Left lung (tissue), 10 donors: ENCODE results near the gene AQP5. TPM values are rescaled to one million over a fixed set of nuclear protein-coding genes. Genes with fewer than 3 reads are reported as not detected.
A peak's percentile ranks its signal among the peaks of the same experiment; 100 is the strongest.
"Not testable (repeated sequence)": the region's sequence is repeated elsewhere in the genome, so short reads cannot be mapped to it uniquely, and the experiment has no call there.

Experiments used
- ATAC-seq: fragments of 200-7000 bp; cut with Tn5 transposase; one replicate; pipeline ENCODE4 v1.9.1; 2020; ENCODE audit warnings: moderate library complexity
- DNase-seq, 4 donors: peaks; one replicate each; pipeline ENCODE4 v3.0.0-alpha.2; 2013 to 2020
- H3K27ac ChIP-seq, 2 donors: fragments of 200-600 bp; sonication (generic) in 1 of 2; one replicate each; pipeline versions ENCODE4 v1.5.0 to v1.8.0; 2020 to 2021
- H3K27me3 ChIP-seq, 2 donors: fragments of 200-600 bp; sonication (generic) in 1 of 2; one replicate each; pipeline versions ENCODE4 v1.5.0 to v1.8.0; 2020 to 2021
- H3K36me3 ChIP-seq, 2 donors: fragments of 200-600 bp; sonication (generic) in 1 of 2; one replicate each; pipeline versions ENCODE4 v1.5.0 to v1.8.0; 2020 to 2021
- H3K4me1 ChIP-seq, 2 donors: fragments of 200-600 bp; one replicate each; pipeline ENCODE4 v1.8.0; 2021
- H3K4me3 ChIP-seq, 2 donors: fragments of 200-600 bp; sonication (generic) in 1 of 2; one replicate each; pipeline versions ENCODE4 v1.5.0 to v1.8.0; 2020 to 2021; ENCODE audit warnings: mild to moderate bottlenecking in 1 of 2
- H3K9me3 ChIP-seq, 2 donors: fragments of 200-600 bp; sonication (generic) in 1 of 2; one replicate each; pipeline versions ENCODE4 v1.5.0 to v1.8.0; 2020 to 2021
- CTCF ChIP-seq, 2 donors: fragments of 200-600 bp; sonication (generic) in 1 of 2; IDR thresholded peaks; one replicate each; pipeline versions ENCODE4 v1.5.0 to v1.8.0; 2021; ENCODE audit warnings: antibody characterized with exemption in 2 of 2
- intact Hi-C, 2 donors: fragments of 100-400 bp; cut with DNase I; formaldehyde crosslinking; loops; one replicate each; pipeline versions ENCODE4 v1.11.2 to v1.14.2; 2022
- polyA plus RNA-seq, 6 donors: library from polyadenylated mRNA; unstranded; fragments of 120-200 nt; gene quantifications; one replicate each; pipeline ENCODE4 v1.2.1, GENCODE V29; 2013; ENCODE audit not compliant: insufficient read length in 6 of 6
- total RNA-seq, 2 donors: library from RNA; stranded (reverse); fragmentation: NEBNext Ultra II Directional; extraction: Animal tissue kit (Norgen Biotek cat#: 25700); gene quantifications; one replicate each; pipeline ENCODE4 v1.2.1, GENCODE V29; 2021
- donor health status: DM: no; HTN: yes; CAD: no.
- donor health status: DM: no; HTN: no; CAD: no.

AQP5 gene
- total and polyA plus RNA-seq, 8 donors, result 3.8 to 10.0 (median 7.1) TPM

DNA sequence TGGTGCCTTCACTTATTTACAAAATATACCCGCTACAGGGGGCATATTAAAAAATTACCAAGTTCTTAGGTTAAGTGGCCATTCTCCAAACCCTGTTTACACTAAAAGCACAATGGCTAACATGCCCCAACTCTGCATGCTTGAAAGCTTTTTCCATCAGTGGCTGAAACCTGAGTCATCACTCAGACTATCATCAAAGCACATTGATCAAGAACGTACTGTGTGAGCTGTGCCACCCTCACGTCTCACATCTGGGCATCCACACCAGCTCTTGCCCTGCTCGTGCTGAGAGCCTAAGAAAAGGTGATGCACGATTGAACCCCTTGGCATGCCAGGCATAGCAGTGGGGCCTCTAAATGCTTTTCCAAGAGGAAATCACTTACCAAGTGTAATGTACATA, 24.3 kb downstream of the AQP5 start:
- H3K9me3 ChIP-seq, result no peaks in the 10 kb centered on the region
- DNase-seq, result no peak
- H3K4me3 ChIP-seq, result no peak overlapping the region
- ATAC-seq, result no peak
- intact Hi-C loops, result no loop called here
- H3K36me3 ChIP-seq, result no peaks in the 10 kb centered on the region
- H3K27me3 ChIP-seq, result no peaks in the 10 kb centered on the region
- H3K27ac ChIP-seq, result no peak overlapping the region
- TF ChIP-seq CTCF (IDR thresholded peaks at IDR 0.05), result no peak
- peaks cover 11 to 58% of the 10 kb centered on the region in 2 donors for H3K4me1 ChIP-seq

DNA sequence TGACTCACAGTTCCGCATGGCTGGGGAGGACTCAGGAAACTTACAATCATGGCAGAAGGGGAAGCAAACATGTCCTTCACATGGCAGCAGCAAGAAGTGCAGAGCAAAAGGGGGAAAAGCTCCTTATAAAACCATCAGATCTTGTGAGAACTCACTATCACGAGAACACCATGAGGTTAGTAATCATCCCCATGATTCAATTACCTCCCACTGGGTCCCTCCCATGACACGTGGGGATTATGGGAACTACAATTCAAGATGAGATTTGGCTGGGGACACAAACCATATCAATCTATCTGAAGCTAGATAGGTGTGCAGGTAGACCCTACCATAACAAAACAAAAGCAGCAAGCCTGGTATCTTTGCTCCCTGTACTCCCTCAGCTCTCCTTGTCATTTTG, 24.8 kb downstream of the AQP5 start:
- ATAC-seq, intact Hi-C loops, DNase-seq, H3K27me3 ChIP-seq, H3K27ac ChIP-seq, H3K36me3 ChIP-seq, H3K4me3 ChIP-seq, H3K9me3 ChIP-seq: not testable (repeated sequence)
- peaks cover 11 to 58% of the 10 kb centered on the region in 2 donors for H3K4me1 ChIP-seq

DNA sequence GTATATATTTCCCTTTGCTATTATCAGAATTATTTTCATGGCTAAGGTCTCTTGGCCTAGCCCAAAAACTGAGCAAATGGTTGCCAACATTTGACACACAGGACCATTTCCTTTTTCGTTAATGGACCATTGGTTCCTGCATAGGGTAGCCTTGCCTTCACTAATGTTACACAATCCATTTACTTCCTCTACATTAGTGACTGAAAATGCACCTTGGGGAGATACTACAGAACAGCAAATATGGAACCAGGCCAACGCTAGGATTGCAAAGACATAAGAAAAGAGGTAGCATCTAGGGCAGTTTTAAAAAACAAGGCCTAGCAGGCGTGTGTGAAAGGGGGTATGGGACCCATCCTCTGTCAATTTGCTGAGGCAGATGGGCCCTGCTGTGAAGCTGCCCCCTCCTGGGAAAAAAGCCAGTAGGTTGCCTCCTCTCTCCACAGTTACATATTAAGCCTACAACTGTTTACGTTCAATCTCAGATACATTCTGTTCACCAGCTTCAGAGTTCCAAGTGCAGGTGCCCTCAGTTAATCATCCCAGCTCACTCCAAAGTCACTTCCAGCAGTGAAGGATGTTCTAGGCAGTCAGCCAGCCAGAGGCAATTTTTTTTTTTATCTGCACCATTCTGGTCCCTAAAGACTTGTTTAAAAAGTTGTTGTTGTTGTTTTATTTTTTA, 26.1 kb downstream of the AQP5 start:
- Histone ChIP-seq H3K36me3 (peaks cover 0 to 14% of the 10 kb centered on the region in 2 donors), H3K9me3 (no peaks in the 10 kb centered on the region), H3K4me1 (peaks cover 11 to 49% of the 10 kb centered on the region in 2 donors), H3K4me3 (no peak overlapping the region), H3K27ac (peak overlapping the region in 1 of 2 donors; percentile 48), H3K27me3 (no peaks in the 10 kb centered on the region)
- DNase-seq, result no peak
- TF ChIP-seq CTCF (IDR thresholded peaks at IDR 0.05), result no peak
- peak; percentile 60 for ATAC-seq
- intact Hi-C loops, result no loop called here

DNA sequence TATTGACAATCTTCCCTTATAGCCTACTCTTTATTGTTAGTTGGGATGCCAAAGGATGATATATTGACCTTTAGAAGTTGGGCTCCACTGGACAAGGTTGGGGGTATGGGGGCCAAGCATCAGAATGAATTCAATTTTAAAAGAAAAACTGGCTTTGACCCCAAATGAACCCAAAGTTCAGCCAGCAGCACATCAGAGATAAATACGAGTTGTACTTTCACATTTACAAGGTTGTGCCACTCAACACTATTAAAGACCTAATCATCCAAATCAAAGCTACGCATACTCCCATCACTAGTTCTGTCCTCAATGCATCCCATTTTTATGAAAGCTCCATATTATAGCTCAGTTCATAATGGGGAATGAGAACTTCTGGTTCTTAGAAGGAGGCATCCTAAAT, 27.7 kb downstream of the AQP5 start:
- H3K4me3 ChIP-seq, H3K27me3 ChIP-seq, intact Hi-C loops, DNase-seq, H3K9me3 ChIP-seq, ATAC-seq, H3K27ac ChIP-seq: not testable (repeated sequence)
- H3K4me1 ChIP-seq, result peaks cover 6 to 33% of the 10 kb centered on the region in 2 donors
- H3K36me3 ChIP-seq, result peaks cover 0 to 30% of the 10 kb centered on the region in 2 donors

DNA sequence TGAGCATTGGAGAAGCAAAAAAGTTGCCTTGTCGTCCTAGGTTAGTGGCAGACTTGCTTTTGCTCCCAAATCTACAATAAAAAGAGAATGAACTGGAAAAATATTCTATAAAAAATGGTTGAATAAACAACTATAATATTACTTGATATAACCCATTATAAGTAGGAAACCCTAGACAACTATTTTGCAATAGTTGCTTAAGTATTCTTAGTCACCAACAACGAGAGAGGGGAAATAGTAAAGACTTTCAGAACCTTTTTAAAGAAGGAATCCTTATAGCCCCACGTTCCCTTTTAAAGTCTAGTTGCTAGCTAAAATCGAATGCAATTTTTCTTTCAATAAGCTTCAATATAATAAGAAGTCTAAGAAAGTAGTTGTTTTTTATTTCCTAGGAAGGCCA, 28.6 kb downstream of the AQP5 start:
- Histone ChIP-seq H3K27me3 (no peaks in the 10 kb centered on the region), H3K27ac (peak overlapping the region; percentile 62 to 76), H3K4me3 (no peak overlapping the region), H3K4me1 (peaks cover 6 to 30% of the 10 kb centered on the region in 2 donors), H3K36me3 (peaks cover 0 to 39% of the 10 kb centered on the region in 2 donors), H3K9me3 (no peaks in the 10 kb centered on the region)
- ATAC-seq (peak; percentile 75), DNase-seq (no peak)
- intact Hi-C loops, result no loop called here
- TF ChIP-seq CTCF (IDR thresholded peaks at IDR 0.05), result no peak

GRCh38 chr12:49998453-49998852, 36.8 kb downstream of the AQP5 start:
- Histone ChIP-seq H3K4me1 (no peaks in the 10 kb centered on the region), H3K9me3 (no peaks in the 10 kb centered on the region), H3K27me3 (no peaks in the 10 kb centered on the region), H3K27ac (no peak overlapping the region), H3K4me3 (no peak overlapping the region), H3K36me3 (peaks cover 0 to 82% of the 10 kb centered on the region in 2 donors)
- TF ChIP-seq CTCF (IDR thresholded peaks at IDR 0.05), result no peak
- ATAC-seq, result no peak
- intact Hi-C loops, result no loop called here
- DNase-seq, result no peak
